Lung (tissue), 12 donors: ENCODE measurements around the gene FADS3. TPM values are rescaled to one million over a fixed set of nuclear protein-coding genes. Genes with fewer than 3 reads are reported as not detected.

ENCODE experiments used
- ATAC-seq: fragments of 200-7000 bp; cut with Tn5 transposase; one replicate; pipeline ENCODE4 v1.9.1; 2020; ENCODE audit warnings: moderate number of reproducible peaks; ENCODE audit not compliant: insufficient read depth, low FRiP score
- DNase-seq, 3 donors: peaks; one replicate each; pipeline ENCODE4 v3.0.0-alpha.2; 2013 to 2017
- H3K27ac ChIP-seq, 2 donors: one replicate each; pipeline ENCODE4 v1.5.1; 2013; ENCODE audit warnings: mild to moderate bottlenecking in 2 of 2, moderate library complexity in 2 of 2, control low read depth in 1 of 2, inconsistent platforms in 1 of 2, low read depth in 1 of 2, low read length in 1 of 2
- H3K27me3 ChIP-seq, 3 donors: one replicate each; pipeline ENCODE4 v1.5.1; 2013; ENCODE audit warnings: low read length in 2 of 3; ENCODE audit not compliant: control insufficient read depth in 3 of 3, insufficient read depth in 3 of 3
- H3K36me3 ChIP-seq, 4 donors: one replicate each; pipeline ENCODE4 v1.5.1; 2013; ENCODE audit warnings: low read length in 4 of 4, mild to moderate bottlenecking in 1 of 4, moderate library complexity in 1 of 4; ENCODE audit not compliant: control insufficient read depth in 4 of 4, insufficient read depth in 4 of 4
- H3K4me1 ChIP-seq, 5 donors: one replicate each; pipeline ENCODE4 v1.5.1; 2013; ENCODE audit warnings: low read length in 5 of 5, mild to moderate bottlenecking in 2 of 5, moderate library complexity in 1 of 5; ENCODE audit not compliant: control insufficient read depth in 5 of 5, insufficient read depth in 5 of 5
- H3K4me3 ChIP-seq: one replicate; pipeline ENCODE4 v1.5.1; 2013; ENCODE audit warnings: mild to moderate bottlenecking, control low read depth, moderate library complexity
- H3K9ac ChIP-seq, 2 donors: one replicate each; pipeline ENCODE4 v1.5.1; 2013; ENCODE audit warnings: low read length in 2 of 2, control low read depth in 1 of 2; ENCODE audit not compliant: insufficient read depth in 1 of 2
- H3K9me3 ChIP-seq, 4 donors: one replicate each; pipeline ENCODE4 v1.5.1; 2013; ENCODE audit warnings: low read length in 3 of 4, mild to moderate bottlenecking in 1 of 4, moderate library complexity in 1 of 4; ENCODE audit not compliant: control insufficient read depth in 4 of 4, insufficient read depth in 3 of 4
- WGBS, 2 donors: extraction: QIAGEN DNeasy Blood & Tissue Kit; methylation state at CpG; one replicate each; pipeline ENCODE4 v1.1.7; 2013; 5-methylcytosine and 5-hydroxymethylcytosine counted together
- polyA plus RNA-seq, 2 donors: library from polyadenylated mRNA; stranded (reverse); fragments of 200-250 nt; gene quantifications; one replicate each; pipeline ENCODE4 v1.2.1, GENCODE V29; 2013
- total RNA-seq, 2 donors: library from RNA; depleted of rRNA in 1 of 2; stranded (reverse); fragments of >200 nt in 1 of 2; gene quantifications; one replicate each; pipeline ENCODE4 v1.2.1, GENCODE V29; 2014 to 2021
- TF ChIP-seq, protein P1 (sequence below): IDR thresholded peaks from 2 replicates; pipeline ENCODE4 v1.5.1; 2012; ENCODE audit warnings: mild to moderate bottlenecking; ENCODE audit errors: control extremely low read depth, extremely low read depth
- donor health status: control.
- donor health status: control.
- donor health status: Bipolar disorder and iron deficiency.
- donor health status: healthy.
- donor health status: DM: yes; HTN: yes; CAD: no.

FADS3 gene
- total and polyA plus RNA-seq, 4 donors = 12.3 to 64.8 (median 54.5) TPM

GRCh38 chr11:61851900-61852295 lies 39.4 kb downstream of the FADS3 start:
- Histone ChIP-seq H3K27me3 (no peaks in the 10 kb centered on the region), H3K36me3 (peaks cover 0 to 40% (median 14%) of the 10 kb centered on the region in 4 donors), H3K27ac (peak overlapping the region in 1 of 2 donors; percentile 24), H3K4me3 (no peak overlapping the region), H3K9me3 (no peaks in the 10 kb centered on the region), H3K9ac (no peak overlapping the region), H3K4me1 (peaks cover 0 to 3% (median 0%) of the 10 kb centered on the region in 5 donors)
- 92 to 94% methylated on average over 6 of the region's 6 CpGs for WGBS, 2 donors
- TF ChIP-seq, protein P1, sequence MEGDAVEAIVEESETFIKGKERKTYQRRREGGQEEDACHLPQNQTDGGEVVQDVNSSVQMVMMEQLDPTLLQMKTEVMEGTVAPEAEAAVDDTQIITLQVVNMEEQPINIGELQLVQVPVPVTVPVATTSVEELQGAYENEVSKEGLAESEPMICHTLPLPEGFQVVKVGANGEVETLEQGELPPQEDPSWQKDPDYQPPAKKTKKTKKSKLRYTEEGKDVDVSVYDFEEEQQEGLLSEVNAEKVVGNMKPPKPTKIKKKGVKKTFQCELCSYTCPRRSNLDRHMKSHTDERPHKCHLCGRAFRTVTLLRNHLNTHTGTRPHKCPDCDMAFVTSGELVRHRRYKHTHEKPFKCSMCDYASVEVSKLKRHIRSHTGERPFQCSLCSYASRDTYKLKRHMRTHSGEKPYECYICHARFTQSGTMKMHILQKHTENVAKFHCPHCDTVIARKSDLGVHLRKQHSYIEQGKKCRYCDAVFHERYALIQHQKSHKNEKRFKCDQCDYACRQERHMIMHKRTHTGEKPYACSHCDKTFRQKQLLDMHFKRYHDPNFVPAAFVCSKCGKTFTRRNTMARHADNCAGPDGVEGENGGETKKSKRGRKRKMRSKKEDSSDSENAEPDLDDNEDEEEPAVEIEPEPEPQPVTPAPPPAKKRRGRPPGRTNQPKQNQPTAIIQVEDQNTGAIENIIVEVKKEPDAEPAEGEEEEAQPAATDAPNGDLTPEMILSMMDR = no peak
- DNase-seq (no peak), ATAC-seq (no peak)

DNA sequence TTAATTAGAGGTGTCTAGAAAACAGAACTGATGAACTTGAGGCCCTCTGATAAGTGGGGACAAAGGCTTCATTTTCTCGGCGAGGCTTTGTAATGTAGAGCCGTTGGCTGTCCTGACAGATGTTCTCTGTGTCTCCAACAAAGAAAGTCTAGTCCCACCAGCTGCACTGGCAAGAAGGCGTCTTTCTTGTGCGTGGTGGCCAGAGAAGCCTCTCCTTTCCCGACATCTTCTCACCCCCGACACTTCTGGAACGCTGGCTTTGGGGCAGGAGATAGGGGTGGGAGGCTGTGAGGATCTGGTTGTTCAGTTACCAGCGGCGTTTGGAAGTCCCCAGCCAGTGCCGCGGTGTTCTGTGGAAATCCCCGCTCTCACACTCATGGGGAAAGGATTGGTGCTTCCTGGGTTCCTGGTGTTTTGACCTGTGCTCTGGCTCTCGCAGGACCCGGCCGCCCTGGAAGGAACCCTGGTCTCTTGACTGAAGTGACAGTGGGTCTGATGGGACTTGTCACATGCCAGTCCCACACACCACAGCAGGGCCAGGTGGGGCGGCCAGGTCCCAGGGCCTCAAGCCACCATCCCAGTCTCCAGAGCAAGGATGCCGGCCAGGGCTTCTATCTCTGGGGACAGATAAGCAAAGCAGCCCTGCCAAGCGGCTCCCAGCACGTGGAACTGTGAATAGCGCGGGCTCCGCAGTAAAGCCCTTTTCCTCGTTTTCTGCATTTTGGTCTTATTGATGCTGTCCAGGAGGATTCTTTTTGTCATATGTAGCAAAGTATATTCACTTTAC lies 40.0 kb downstream of the FADS3 start:
- Histone ChIP-seq H3K9ac (no peak overlapping the region), H3K36me3 (peaks cover 0 to 40% (median 11%) of the 10 kb centered on the region in 4 donors), H3K27me3 (no peaks in the 10 kb centered on the region), H3K27ac (peak overlapping the region in 1 of 2 donors; percentile 24), H3K4me3 (no peak overlapping the region), H3K9me3 (no peaks in the 10 kb centered on the region), H3K4me1 (peaks cover 0 to 3% (median 0%) of the 10 kb centered on the region in 5 donors)
- 90 to 97% methylated on average over 24 of the region's 24 CpGs for WGBS, 2 donors
- DNase-seq (no peak), ATAC-seq (no peak)
- TF ChIP-seq, protein P1 = no peak

DNA sequence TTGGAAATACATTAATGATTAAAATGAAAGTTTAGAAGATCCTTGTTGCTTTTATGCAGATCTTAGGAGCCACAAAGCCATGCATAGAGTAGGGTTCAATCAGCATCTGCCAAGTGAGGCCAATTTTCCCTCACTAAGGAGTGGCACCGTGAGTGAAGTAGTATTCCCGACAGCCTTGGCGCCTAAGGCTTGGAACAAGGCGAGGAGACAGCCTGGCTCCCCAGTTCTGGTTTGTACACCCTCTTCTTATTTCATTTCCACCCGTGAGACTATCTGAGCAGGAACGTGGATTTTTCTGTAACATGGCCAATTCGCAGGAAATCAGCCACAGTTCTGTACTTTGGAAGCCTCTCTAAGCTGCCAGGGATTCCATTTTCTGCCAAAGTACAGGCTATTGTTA lies 40.7 kb downstream of the FADS3 start:
- Histone ChIP-seq H3K4me1 (peaks cover 0 to 3% (median 0%) of the 10 kb centered on the region in 5 donors), H3K9me3 (no peaks in the 10 kb centered on the region), H3K27me3 (no peaks in the 10 kb centered on the region), H3K36me3 (peaks cover 0 to 40% (median 11%) of the 10 kb centered on the region in 4 donors), H3K27ac (no peak overlapping the region), H3K9ac (no peak overlapping the region), H3K4me3 (no peak overlapping the region)
- WGBS, 2 donors = 81 to 93% methylated on average over 7 of the region's 7 CpGs
- TF ChIP-seq, protein P1 = no peak
- DNase-seq (no peak), ATAC-seq (no peak)
